Neural crest cell (in vitro differentiated cells): ENCODE measurements around the gene GK. TPM values are rescaled to one million over a fixed set of nuclear protein-coding genes. Genes with fewer than 3 reads are reported as not detected.

ENCODE experiments used
- DNase-seq: peaks from one replicate; pipeline ENCODE4 v3.0.0; 2021; ENCODE audit warnings: low read depth, mixed read lengths, low spot score
- H3K27ac Mint-ChIP-seq: one replicate; pipeline ENCODE4 v1.8.0; 2021; ENCODE audit warnings: mild to moderate bottlenecking, mixed read lengths; ENCODE audit not compliant: unreplicated experiment
- H3K27me3 Mint-ChIP-seq: 2 replicates; pipeline ENCODE4 v1.8.0; 2021; ENCODE audit warnings: low read depth, mild to moderate bottlenecking, mixed read lengths
- H3K36me3 Mint-ChIP-seq: 2 replicates; pipeline ENCODE4 v1.8.0; 2021; ENCODE audit warnings: low read depth, mild to moderate bottlenecking, mixed read lengths
- H3K4me1 Mint-ChIP-seq: 2 replicates; pipeline ENCODE4 v1.8.0; 2021; ENCODE audit warnings: mixed read lengths
- H3K4me3 Mint-ChIP-seq: one replicate; pipeline ENCODE4 v1.8.0; 2021; ENCODE audit warnings: mild to moderate bottlenecking, mixed read lengths
- H3K9me3 Mint-ChIP-seq: 2 replicates; pipeline ENCODE4 v1.8.0; 2021; ENCODE audit warnings: mixed read lengths
- total RNA-seq: library from RNA; stranded (reverse); gene quantifications from 2 replicates; pipeline ENCODE4 v1.2.1, GENCODE V29; 2021
- TF ChIP-seq, protein P1 (sequence below): fragments of 200-600 bp; sonication (generic); conservative IDR thresholded peaks from 2 replicates; pipeline ENCODE4 v1.5.0; 2021; ENCODE audit warnings: antibody characterized with exemption, mild to moderate bottlenecking

The GK gene
- total RNA-seq, 1 donor from 2014 or later, result 17.3 TPM

DNA sequence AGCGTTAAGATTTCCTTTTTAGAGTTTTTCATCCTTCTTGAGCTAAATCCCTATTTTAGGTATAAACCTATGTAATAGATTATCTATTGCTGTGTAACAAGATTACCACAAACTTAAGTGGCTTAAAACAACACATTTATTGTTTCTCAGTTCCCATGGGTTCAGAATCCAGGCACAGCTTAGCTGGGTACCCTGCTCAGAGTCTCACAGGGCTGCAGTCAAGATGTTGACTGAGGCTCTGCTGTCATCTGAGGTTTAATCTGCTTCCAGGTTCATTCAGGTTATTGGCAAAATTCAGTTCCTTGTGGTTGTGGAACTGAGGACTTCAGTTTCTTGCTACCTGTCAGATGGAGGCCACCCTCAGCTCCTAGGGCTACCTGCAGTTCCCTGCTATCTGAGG lies 60.9 kb downstream of the GK start:
- TF ChIP-seq, protein P1, sequence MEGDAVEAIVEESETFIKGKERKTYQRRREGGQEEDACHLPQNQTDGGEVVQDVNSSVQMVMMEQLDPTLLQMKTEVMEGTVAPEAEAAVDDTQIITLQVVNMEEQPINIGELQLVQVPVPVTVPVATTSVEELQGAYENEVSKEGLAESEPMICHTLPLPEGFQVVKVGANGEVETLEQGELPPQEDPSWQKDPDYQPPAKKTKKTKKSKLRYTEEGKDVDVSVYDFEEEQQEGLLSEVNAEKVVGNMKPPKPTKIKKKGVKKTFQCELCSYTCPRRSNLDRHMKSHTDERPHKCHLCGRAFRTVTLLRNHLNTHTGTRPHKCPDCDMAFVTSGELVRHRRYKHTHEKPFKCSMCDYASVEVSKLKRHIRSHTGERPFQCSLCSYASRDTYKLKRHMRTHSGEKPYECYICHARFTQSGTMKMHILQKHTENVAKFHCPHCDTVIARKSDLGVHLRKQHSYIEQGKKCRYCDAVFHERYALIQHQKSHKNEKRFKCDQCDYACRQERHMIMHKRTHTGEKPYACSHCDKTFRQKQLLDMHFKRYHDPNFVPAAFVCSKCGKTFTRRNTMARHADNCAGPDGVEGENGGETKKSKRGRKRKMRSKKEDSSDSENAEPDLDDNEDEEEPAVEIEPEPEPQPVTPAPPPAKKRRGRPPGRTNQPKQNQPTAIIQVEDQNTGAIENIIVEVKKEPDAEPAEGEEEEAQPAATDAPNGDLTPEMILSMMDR, result no peak
- no peaks in the 10 kb centered on the region for H3K36me3 Mint-ChIP-seq
- H3K4me1 Mint-ChIP-seq, result no peaks in the 10 kb centered on the region
- no peaks in the 10 kb centered on the region for H3K9me3 Mint-ChIP-seq
- no peak overlapping the region for H3K4me3 Mint-ChIP-seq
- no peak overlapping the region for H3K27ac Mint-ChIP-seq
- no peaks in the 10 kb centered on the region for H3K27me3 Mint-ChIP-seq
- DNase-seq, result no peak

DNA sequence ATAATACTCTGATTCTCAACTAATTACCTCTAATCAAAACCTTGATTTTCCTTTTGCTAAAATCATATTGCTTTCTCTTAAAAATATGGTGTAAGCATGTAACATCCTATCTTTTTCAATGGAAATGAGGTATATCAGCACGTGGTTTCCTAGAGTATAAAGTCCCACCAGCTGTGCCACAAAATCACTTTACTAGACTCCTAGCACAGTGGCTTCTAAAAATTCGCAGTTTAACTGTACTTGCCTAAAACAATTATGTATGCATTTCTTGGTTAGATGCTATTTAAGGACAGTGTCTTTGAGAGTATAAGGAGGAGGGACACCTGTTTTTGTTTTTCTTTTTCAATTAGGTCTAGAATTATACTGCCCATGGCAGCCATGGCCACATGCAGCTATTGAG lies 62.8 kb downstream of the GK start:
- no peak for DNase-seq
- Mint-ChIP-seq H3K36me3 (peaks cover 3% of the 10 kb centered on the region), H3K4me1 (no peaks in the 10 kb centered on the region), H3K27ac (no peak overlapping the region), H3K9me3 (no peaks in the 10 kb centered on the region), H3K4me3 (no peak overlapping the region), H3K27me3 (no peaks in the 10 kb centered on the region)
- TF ChIP-seq, protein P1, result no peak

DNA sequence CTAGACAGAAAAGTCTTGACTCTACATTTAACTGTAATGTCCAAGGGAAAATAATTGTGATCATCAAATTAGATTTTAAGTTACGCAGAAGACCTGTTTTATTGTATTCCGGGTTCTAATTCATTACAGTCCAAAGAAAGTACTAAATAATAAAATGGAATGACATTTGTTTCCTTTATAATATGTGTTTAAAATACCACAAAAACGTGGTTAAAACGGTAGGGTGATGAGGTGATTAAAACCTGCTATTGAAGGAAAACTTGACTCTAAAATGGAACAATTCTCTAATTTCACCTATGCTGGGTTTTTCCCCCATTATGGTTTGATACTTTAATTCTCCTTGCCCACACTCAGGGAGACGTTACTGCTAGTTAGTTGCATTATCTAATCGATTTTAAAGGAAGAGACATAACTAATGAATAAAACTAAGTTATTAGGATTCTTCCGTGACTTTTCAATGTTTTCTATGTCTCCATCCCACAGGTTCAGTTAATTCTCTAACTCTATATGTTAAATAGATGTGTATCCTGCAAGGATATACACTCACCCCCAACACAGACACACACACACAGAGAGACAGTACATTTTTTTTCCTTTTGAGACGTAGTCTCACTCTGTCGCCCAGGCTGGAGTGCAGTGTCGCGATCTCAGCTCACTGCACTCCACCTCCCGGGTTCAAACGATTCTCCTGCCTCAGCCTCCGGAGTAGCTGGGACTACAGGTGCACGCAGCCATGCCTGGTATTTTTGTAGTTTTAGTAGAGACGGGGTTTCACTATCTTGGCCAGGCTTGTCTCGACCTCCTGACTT lies 80.8 kb downstream of the GK start:
- H3K4me1 Mint-ChIP-seq, result no peaks in the 10 kb centered on the region
- H3K36me3 Mint-ChIP-seq, result no peaks in the 10 kb centered on the region
- no peak overlapping the region for H3K27ac Mint-ChIP-seq
- no peak for DNase-seq
- no peaks in the 10 kb centered on the region for H3K27me3 Mint-ChIP-seq
- H3K9me3 Mint-ChIP-seq, result no peaks in the 10 kb centered on the region
- no peak overlapping the region for H3K4me3 Mint-ChIP-seq
- TF ChIP-seq, protein P1, result no peak

- Mint-ChIP-seq H3K36me3 (no peaks in the 10 kb centered on the region), H3K4me3 (no peak overlapping the region), H3K4me1 (no peaks in the 10 kb centered on the region), H3K27me3 (no peaks in the 10 kb centered on the region), H3K9me3 (no peaks in the 10 kb centered on the region), H3K27ac (no peak overlapping the region)
- no peak for DNase-seq
- TF ChIP-seq, protein P1, result no peak
These were observed 81.6 kb downstream of the GK start for GRCh38 chrX:30734782-30735181.

DNA sequence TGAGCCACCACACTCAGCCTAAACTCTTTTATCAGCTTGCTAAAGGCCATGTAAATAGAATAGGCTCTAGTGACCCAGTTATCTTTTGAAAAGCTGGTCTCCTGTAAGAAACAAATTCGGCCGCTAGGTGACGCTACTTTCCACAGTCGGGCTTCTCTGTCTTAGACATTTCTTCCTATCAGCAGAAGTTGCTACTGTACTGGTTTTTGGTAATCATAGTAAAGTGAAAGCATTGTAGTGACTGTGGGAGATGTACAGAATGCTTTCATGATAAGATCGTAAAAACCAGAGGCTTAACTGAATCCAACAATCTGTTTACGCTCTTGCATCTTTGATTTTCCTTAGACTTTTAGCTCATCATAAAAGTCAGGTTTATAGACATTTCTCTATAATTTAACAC lies 82.6 kb downstream of the GK start:
- Mint-ChIP-seq H3K4me3 (no peak overlapping the region), H3K27me3 (no peaks in the 10 kb centered on the region), H3K9me3 (peaks cover 3% of the 10 kb centered on the region), H3K27ac (no peak overlapping the region), H3K4me1 (no peaks in the 10 kb centered on the region), H3K36me3 (no peaks in the 10 kb centered on the region)
- DNase-seq, result peak; percentile 75
- TF ChIP-seq, protein P1, result peak; percentile 86
